MCF 10A (cell line): ENCODE results near the gene SCD5. TPM values are rescaled to one million over a fixed set of nuclear protein-coding genes. Genes with fewer than 3 reads are reported as not detected.

Experiments used
- BruUV-seq: library from RNA; stranded (reverse); fragments of 400-500 nt; replicated peaks from 2 replicates; lab custom pipeline; 2021; lab: Mats Ljungman, UMichigan
- CTCF ChIA-PET: fragments of 300-600 bp; sonication (Branson Sonifier 250); formaldehyde crosslinking; extraction: SDS; loops from one replicate; lab custom pipeline; 2021; ENCODE audit warnings: antibody characterized with exemption, inconsistent platforms; lab: Yijun Ruan, JAX
- POLR2A ChIA-PET: fragments of 300-600, 350-650 bp; sonication (Branson Sonifier 250); formaldehyde crosslinking; extraction: SDS; loops from one replicate; lab custom pipeline; 2020; ENCODE audit warnings: antibody characterized with exemption, inconsistent platforms; lab: Yijun Ruan, JAX
- DNase-seq: peaks from one replicate; pipeline ENCODE4 v3.0.0-alpha.2; 2018; ENCODE audit not compliant: unreplicated experiment
- H3K27ac Mint-ChIP-seq: one replicate; pipeline ENCODE4 v1.8.0; 2022; ENCODE audit warnings: mild to moderate bottlenecking, low read depth, mixed read lengths; ENCODE audit not compliant: unreplicated experiment
- H3K27me3 Mint-ChIP-seq: one replicate; pipeline ENCODE4 v1.8.0; 2022; ENCODE audit warnings: mixed read lengths; ENCODE audit not compliant: insufficient read depth, unreplicated experiment
- H3K36me3 Mint-ChIP-seq: one replicate; pipeline ENCODE4 v1.8.0; 2022; ENCODE audit warnings: mild to moderate bottlenecking, moderate library complexity, mixed read lengths; ENCODE audit not compliant: insufficient read depth, unreplicated experiment
- H3K4me1 Mint-ChIP-seq: one replicate; pipeline ENCODE4 v1.8.0; 2022; ENCODE audit warnings: mixed read lengths; ENCODE audit not compliant: insufficient read depth, unreplicated experiment
- H3K4me3 Mint-ChIP-seq: one replicate; pipeline ENCODE4 v1.8.0; 2022; ENCODE audit warnings: mild to moderate bottlenecking, moderate library complexity, mixed read lengths; ENCODE audit not compliant: unreplicated experiment
- H3K9me3 Mint-ChIP-seq: one replicate; pipeline ENCODE4 v1.8.0; 2022; ENCODE audit warnings: mixed read lengths; ENCODE audit not compliant: unreplicated experiment
- CTCF ChIP-seq: fragments of 200-600 bp; IDR thresholded peaks from one replicate; pipeline ENCODE4 v1.8.0; 2022; ENCODE audit warnings: antibody characterized with exemption, mild to moderate bottlenecking; ENCODE audit not compliant: unreplicated experiment
- intact Hi-C: fragments of 100-400 bp; cut with micrococcal nuclease; formaldehyde crosslinking; loops from 2 replicates; pipeline ENCODE4 v1.14.1; 2022
- total RNA-seq: library from RNA; stranded (reverse); gene quantifications from 2 replicates; pipeline ENCODE4 v1.2.3, GENCODE V29; 2022

The SCD5 gene
- total RNA-seq, 1 experiment from 2014 or later = 3.6 TPM

- no TSS peak for BruUV-seq
- no peaks in the 10 kb centered on the region for H3K27me3 Mint-ChIP-seq
- intact Hi-C loops = no loop called here
- no peak for TF ChIP-seq CTCF
- ChIA-PET CTCF (no interaction called here), POLR2A (no interaction called here)
- H3K4me1 Mint-ChIP-seq = no peaks in the 10 kb centered on the region
- H3K4me3 Mint-ChIP-seq = no peak overlapping the region
- no peak overlapping the region for H3K27ac Mint-ChIP-seq
- H3K9me3 Mint-ChIP-seq = no peaks in the 10 kb centered on the region
- no peaks in the 10 kb centered on the region for H3K36me3 Mint-ChIP-seq
- no peak for DNase-seq
Measured at GRCh38 chr4:82621251-82621650, 177.3 kb downstream of the SCD5 start.

- TF ChIP-seq CTCF = no peak
- Mint-ChIP-seq H3K27ac (no peak overlapping the region), H3K4me1 (no peaks in the 10 kb centered on the region), H3K4me3 (no peak overlapping the region), H3K9me3 (no peaks in the 10 kb centered on the region), H3K36me3 (no peaks in the 10 kb centered on the region), H3K27me3 (no peaks in the 10 kb centered on the region)
- intact Hi-C loops = no loop called here
- POLR2A ChIA-PET = interaction anchor here (0.7 kb wide), 1 partner anchor 80 kb away, joined by 3 read pairs; no protein-coding TSS in a partner anchor
- DNase-seq = no peak
- no TSS peak for BruUV-seq
- CTCF ChIA-PET = no interaction called here
Measured at GRCh38 chr4:82620126-82620735, 178.4 kb downstream of the SCD5 start.

- DNase-seq = no peak
- Mint-ChIP-seq H3K9me3 (no peaks in the 10 kb centered on the region), H3K27me3 (no peaks in the 10 kb centered on the region), H3K36me3 (no peaks in the 10 kb centered on the region), H3K4me1 (no peaks in the 10 kb centered on the region), H3K27ac (no peak overlapping the region), H3K4me3 (no peak overlapping the region)
- ChIA-PET CTCF (interaction anchor here (0.6 kb wide), 1 partner anchor 1066 kb away, joined by 3 read pairs; no protein-coding TSS in a partner anchor), POLR2A (no interaction called here)
- intact Hi-C loops = no loop called here
- BruUV-seq = no TSS peak
- no peak for TF ChIP-seq CTCF
Measured at GRCh38 chr4:82618103-82618720, 180.4 kb downstream of the SCD5 start.

- H3K27me3 Mint-ChIP-seq = no peaks in the 10 kb centered on the region
- peak; percentile 11 for DNase-seq
- no peak overlapping the region for H3K4me3 Mint-ChIP-seq
- ChIA-PET POLR2A (interaction anchor here (0.7 kb wide), 1 partner anchor 9 kb away, joined by 4 read pairs; no protein-coding TSS in a partner anchor), CTCF (interaction anchor here (0.7 kb wide), 1 partner anchor 388 kb away, joined by 6 read pairs; no protein-coding TSS in a partner anchor)
- H3K9me3 Mint-ChIP-seq = no peaks in the 10 kb centered on the region
- intact Hi-C loops = no loop called here
- no peaks in the 10 kb centered on the region for H3K4me1 Mint-ChIP-seq
- H3K36me3 Mint-ChIP-seq = no peaks in the 10 kb centered on the region
- H3K27ac Mint-ChIP-seq = no peak overlapping the region
- no peak for TF ChIP-seq CTCF
- BruUV-seq = no TSS peak
Measured at GRCh38 chr4:82614838-82615449, 183.7 kb downstream of the SCD5 start.
